Left colon (tissue), 2 donors: ENCODE results near the gene LPP. TPM values are rescaled to one million over a fixed set of nuclear protein-coding genes. Genes with fewer than 3 reads are reported as not detected.
"Not testable (repeated sequence)": the region's sequence is repeated elsewhere in the genome, so short reads cannot be mapped to it uniquely, and the experiment has no call there.

Experiments
- ATAC-seq: fragments of 200-7000 bp; cut with Tn5 transposase; one replicate; pipeline ENCODE4 v1.9.1; 2020; ENCODE audit warnings: mild to moderate bottlenecking, moderate library complexity
- DNase-seq, 2 donors: peaks; one replicate each; pipeline ENCODE4 v3.0.0-alpha.2; 2020
- intact Hi-C, 2 donors: fragments of 100-400 bp; cut with DNase I in 1 of 2; cut with micrococcal nuclease in 1 of 2; formaldehyde crosslinking; loops; one replicate each; pipeline versions ENCODE4 v1.11.2 to v1.14.0; 2022; cut with DNase I, micrococcal nuclease
- total RNA-seq, 2 donors: library from RNA; stranded (reverse); fragmentation: NEBNext Ultra II Directional; extraction: Animal tissue kit (Norgen Biotek cat#: 25700); gene quantifications; one replicate each; pipeline ENCODE4 v1.2.1, GENCODE V29; 2021
- donor health status: DM: no; HTN: no; CAD: no.
- donor health status: DM: yes; HTN: yes; CAD: no.

LPP gene
- total RNA-seq, 2 donors from 2014 or later = 228 to 258 TPM

- DNase-seq = no peak
- intact Hi-C loops = no loop called here
- no peak for ATAC-seq
Measured at GRCh38 chr3:188581365-188581764, 427.4 kb downstream of the LPP start.

- intact Hi-C loops = no loop called here
- ATAC-seq = no peak
- no peak for DNase-seq
Measured at GRCh38 chr3:188581792-188582191, 427.8 kb downstream of the LPP start.

GRCh38 chr3:188583341-188584161 lies 429.6 kb downstream of the LPP start:
- ATAC-seq (peak; percentile 94), DNase-seq (peak; percentile 52 to 55)
- intact Hi-C loops = no loop called here

GRCh38 chr3:188584162-188584529 lies 430.2 kb downstream of the LPP start:
- no peak for DNase-seq
- intact Hi-C loops = no loop called here
- no peak for ATAC-seq

GRCh38 chr3:188584958-188585689 lies 431.2 kb downstream of the LPP start:
- ATAC-seq (no peak), DNase-seq (no peak)
- intact Hi-C loops = no loop called here

- DNase-seq (no peak), ATAC-seq (no peak)
- intact Hi-C loops = no loop called here
Measured at GRCh38 chr3:188589071-188589470, 435.1 kb downstream of the LPP start.

- no peak for DNase-seq
- intact Hi-C loops = no loop called here
- ATAC-seq = no peak
Measured at GRCh38 chr3:188589771-188590170, 435.8 kb downstream of the LPP start.

- intact Hi-C loops = no loop called here
- no peak for ATAC-seq
- no peak for DNase-seq
Measured at GRCh38 chr3:188590557-188590956, 436.6 kb downstream of the LPP start.

- ATAC-seq (no peak), DNase-seq (no peak)
- intact Hi-C loops = no loop called here
Measured at GRCh38 chr3:188594139-188594538, 440.2 kb downstream of the LPP start.

- intact Hi-C loops = no loop called here
- DNase-seq = no peak
- ATAC-seq = no peak
Measured at GRCh38 chr3:188595890-188596376, 442.0 kb downstream of the LPP start.

GRCh38 chr3:188598894-188599293 lies 444.9 kb downstream of the LPP start:
- intact Hi-C loops = no loop called here
- DNase-seq (no peak), ATAC-seq (no peak)

- DNase-seq (no peak), ATAC-seq (no peak)
- intact Hi-C loops = no loop called here
Measured at GRCh38 chr3:188602111-188602510, 448.2 kb downstream of the LPP start.

GRCh38 chr3:188602620-188603019 lies 448.7 kb downstream of the LPP start:
- DNase-seq = no peak
- intact Hi-C loops = no loop called here
- no peak for ATAC-seq

- intact Hi-C loops = no loop called here
- ATAC-seq (no peak), DNase-seq (no peak)
Measured at GRCh38 chr3:188604651-188605050, 450.7 kb downstream of the LPP start.

- no peak for ATAC-seq
Measured at GRCh38 chr3:188605231-188605630, 451.3 kb downstream of the LPP start.

GRCh38 chr3:188605905-188606304 lies 451.9 kb downstream of the LPP start:
- DNase-seq = no peak
- ATAC-seq = no peak
- intact Hi-C loops = no loop called here

More at GRCh38 chr3:188605231-188605630, 451.3 kb downstream of the LPP start:
- no peak for DNase-seq
- intact Hi-C loops = no loop called here

- ATAC-seq (no peak), DNase-seq (no peak)
- intact Hi-C loops = no loop called here
Measured at GRCh38 chr3:188607805-188608315, 453.9 kb downstream of the LPP start.

GRCh38 chr3:188608401-188608800 lies 454.4 kb downstream of the LPP start:
- intact Hi-C loops = no loop called here
- ATAC-seq = no peak
- no peak for DNase-seq

- intact Hi-C loops = not testable (repeated sequence)
Measured at GRCh38 chr3:188613721-188614120, 459.8 kb downstream of the LPP start.

GRCh38 chr3:188617270-188617669 lies 463.3 kb downstream of the LPP start:
- intact Hi-C loops = no loop called here
- DNase-seq = no peak
- no peak for ATAC-seq

More at GRCh38 chr3:188613721-188614120, 459.8 kb downstream of the LPP start:
- not testable (repeated sequence) for ATAC-seq, DNase-seq
